DND-41 (cell line): ENCODE results near the gene EIF2S2.

Experiments used
- EZH2 ChIP-seq: IDR thresholded peaks from 3 replicates; pipeline ENCODE4 v1.6.1; 2012; ENCODE audit warnings: borderline replicate concordance, low read depth, mild to moderate bottlenecking, moderate library complexity, low read length, inconsistent platforms; ENCODE audit not compliant: severe bottlenecking
- TF ChIP-seq, protein P1 (sequence below): IDR thresholded peaks from 2 replicates; pipeline ENCODE4 v1.5.1; 2012; ENCODE audit warnings: borderline replicate concordance, low read length, moderate library complexity, mild to moderate bottlenecking; ENCODE audit not compliant: poor library complexity, severe bottlenecking; ENCODE audit errors: extremely low read depth

DNA sequence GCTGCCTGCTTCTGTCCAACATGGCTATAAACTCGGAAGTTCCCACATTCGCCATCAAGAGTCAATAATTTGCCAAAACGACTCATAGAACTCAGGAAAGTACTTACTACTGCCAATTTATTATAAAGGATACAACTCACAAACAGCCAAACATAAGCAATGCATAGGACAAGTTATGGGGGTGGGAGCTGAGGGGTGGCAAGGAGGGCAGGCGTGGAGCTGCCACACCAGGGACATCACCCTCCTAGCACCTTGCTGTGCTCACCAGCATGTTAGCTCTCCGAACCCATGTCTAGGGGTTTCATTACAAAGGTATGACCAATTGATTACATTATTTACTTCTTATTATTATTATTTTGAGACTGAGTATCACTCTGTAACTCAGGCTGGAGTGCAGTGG, 12.4 kb downstream of the EIF2S2 start:
- TF ChIP-seq, protein P1, sequence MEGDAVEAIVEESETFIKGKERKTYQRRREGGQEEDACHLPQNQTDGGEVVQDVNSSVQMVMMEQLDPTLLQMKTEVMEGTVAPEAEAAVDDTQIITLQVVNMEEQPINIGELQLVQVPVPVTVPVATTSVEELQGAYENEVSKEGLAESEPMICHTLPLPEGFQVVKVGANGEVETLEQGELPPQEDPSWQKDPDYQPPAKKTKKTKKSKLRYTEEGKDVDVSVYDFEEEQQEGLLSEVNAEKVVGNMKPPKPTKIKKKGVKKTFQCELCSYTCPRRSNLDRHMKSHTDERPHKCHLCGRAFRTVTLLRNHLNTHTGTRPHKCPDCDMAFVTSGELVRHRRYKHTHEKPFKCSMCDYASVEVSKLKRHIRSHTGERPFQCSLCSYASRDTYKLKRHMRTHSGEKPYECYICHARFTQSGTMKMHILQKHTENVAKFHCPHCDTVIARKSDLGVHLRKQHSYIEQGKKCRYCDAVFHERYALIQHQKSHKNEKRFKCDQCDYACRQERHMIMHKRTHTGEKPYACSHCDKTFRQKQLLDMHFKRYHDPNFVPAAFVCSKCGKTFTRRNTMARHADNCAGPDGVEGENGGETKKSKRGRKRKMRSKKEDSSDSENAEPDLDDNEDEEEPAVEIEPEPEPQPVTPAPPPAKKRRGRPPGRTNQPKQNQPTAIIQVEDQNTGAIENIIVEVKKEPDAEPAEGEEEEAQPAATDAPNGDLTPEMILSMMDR = no peak
- TF ChIP-seq EZH2 = no peak
